ENCODE data around the gene FGGY. TPM values are rescaled to one million over a fixed set of nuclear protein-coding genes. Genes with fewer than 3 reads are reported as not detected.

Gene FGGY
- total RNA-seq, 1 experiment from 2014 or later = 6.4 TPM

GRCh38 chr1:59322814-59323213 lies 25.9 kb downstream of the FGGY start:
- Mint-ChIP-seq H3K4me3 (ENCODE audit: unreplicated experiment) (no peak overlapping the region), H3K9me3 (ENCODE audit: unreplicated experiment) (peaks cover 8% of the 10 kb centered on the region), H3K27ac (ENCODE audit: unreplicated experiment) (no peak overlapping the region), H3K4me1 (ENCODE audit: low read depth, unreplicated experiment) (no peaks in the 10 kb centered on the region), H3K36me3 (ENCODE audit: insufficient read depth, unreplicated experiment) (peaks cover 4% of the 10 kb centered on the region), H3K27me3 (ENCODE audit: insufficient read depth, unreplicated experiment) (no peaks in the 10 kb centered on the region)
- CTCF ChIA-PET = no interaction called here
- TF ChIP-seq, protein P1, sequence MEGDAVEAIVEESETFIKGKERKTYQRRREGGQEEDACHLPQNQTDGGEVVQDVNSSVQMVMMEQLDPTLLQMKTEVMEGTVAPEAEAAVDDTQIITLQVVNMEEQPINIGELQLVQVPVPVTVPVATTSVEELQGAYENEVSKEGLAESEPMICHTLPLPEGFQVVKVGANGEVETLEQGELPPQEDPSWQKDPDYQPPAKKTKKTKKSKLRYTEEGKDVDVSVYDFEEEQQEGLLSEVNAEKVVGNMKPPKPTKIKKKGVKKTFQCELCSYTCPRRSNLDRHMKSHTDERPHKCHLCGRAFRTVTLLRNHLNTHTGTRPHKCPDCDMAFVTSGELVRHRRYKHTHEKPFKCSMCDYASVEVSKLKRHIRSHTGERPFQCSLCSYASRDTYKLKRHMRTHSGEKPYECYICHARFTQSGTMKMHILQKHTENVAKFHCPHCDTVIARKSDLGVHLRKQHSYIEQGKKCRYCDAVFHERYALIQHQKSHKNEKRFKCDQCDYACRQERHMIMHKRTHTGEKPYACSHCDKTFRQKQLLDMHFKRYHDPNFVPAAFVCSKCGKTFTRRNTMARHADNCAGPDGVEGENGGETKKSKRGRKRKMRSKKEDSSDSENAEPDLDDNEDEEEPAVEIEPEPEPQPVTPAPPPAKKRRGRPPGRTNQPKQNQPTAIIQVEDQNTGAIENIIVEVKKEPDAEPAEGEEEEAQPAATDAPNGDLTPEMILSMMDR (IDR thresholded peaks at IDR 0.05; ENCODE audit: insufficient read depth in 1 of 2, low read depth in 1 of 2, low read length in 1 of 2, severe bottlenecking in 1 of 2, unreplicated experiment in 1 of 2) = no peak
- POLR2A ChIA-PET = no interaction called here
- DNase-seq = no peak
- Histone ChIP-seq H3K4me1 (no peaks in the 10 kb centered on the region), H3K27me3 (replicated peaks; ENCODE audit: control insufficient read depth, insufficient read depth, low read length) (no peaks in the 10 kb centered on the region), H3K9me3 (no peaks in the 10 kb centered on the region), H3K36me3 (ENCODE audit: control insufficient read depth, insufficient read depth, low read length) (no peaks in the 10 kb centered on the region), H3K4me3 (ENCODE audit: low read depth, low read length) (no peak overlapping the region)
- no TSS peak for BruUV-seq (replicated peaks)
- intact Hi-C loops (cut with micrococcal nuclease; ENCODE audit: unreplicated experiment) = no loop called here

GRCh38 chr1:59323879-59324278 lies 27.0 kb downstream of the FGGY start:
- Histone ChIP-seq H3K36me3 (ENCODE audit: control insufficient read depth, insufficient read depth, low read length) (no peaks in the 10 kb centered on the region), H3K27me3 (replicated peaks; ENCODE audit: control insufficient read depth, insufficient read depth, low read length) (no peaks in the 10 kb centered on the region), H3K9me3 (no peaks in the 10 kb centered on the region), H3K4me1 (no peaks in the 10 kb centered on the region), H3K4me3 (ENCODE audit: low read depth, low read length) (no peak overlapping the region)
- BruUV-seq (replicated peaks) = no TSS peak
- no peaks in the 10 kb centered on the region for H3K27me3 Mint-ChIP-seq (ENCODE audit: insufficient read depth, unreplicated experiment)
- H3K4me1 Mint-ChIP-seq (ENCODE audit: low read depth, unreplicated experiment) = no peaks in the 10 kb centered on the region
- peaks cover 8% of the 10 kb centered on the region for H3K9me3 Mint-ChIP-seq (ENCODE audit: unreplicated experiment)
- TF ChIP-seq, protein P1 (IDR thresholded peaks at IDR 0.05; ENCODE audit: insufficient read depth in 1 of 2, low read depth in 1 of 2, low read length in 1 of 2, severe bottlenecking in 1 of 2, unreplicated experiment in 1 of 2) = no peak
- ChIA-PET CTCF (no interaction called here), POLR2A (no interaction called here)
- DNase-seq = no peak
- no peak overlapping the region for H3K4me3 Mint-ChIP-seq (ENCODE audit: unreplicated experiment)
- H3K36me3 Mint-ChIP-seq (ENCODE audit: insufficient read depth, unreplicated experiment) = peaks cover 4% of the 10 kb centered on the region
- no peak overlapping the region for H3K27ac Mint-ChIP-seq (ENCODE audit: unreplicated experiment)
- intact Hi-C loops (cut with micrococcal nuclease; ENCODE audit: unreplicated experiment) = no loop called here

DNA sequence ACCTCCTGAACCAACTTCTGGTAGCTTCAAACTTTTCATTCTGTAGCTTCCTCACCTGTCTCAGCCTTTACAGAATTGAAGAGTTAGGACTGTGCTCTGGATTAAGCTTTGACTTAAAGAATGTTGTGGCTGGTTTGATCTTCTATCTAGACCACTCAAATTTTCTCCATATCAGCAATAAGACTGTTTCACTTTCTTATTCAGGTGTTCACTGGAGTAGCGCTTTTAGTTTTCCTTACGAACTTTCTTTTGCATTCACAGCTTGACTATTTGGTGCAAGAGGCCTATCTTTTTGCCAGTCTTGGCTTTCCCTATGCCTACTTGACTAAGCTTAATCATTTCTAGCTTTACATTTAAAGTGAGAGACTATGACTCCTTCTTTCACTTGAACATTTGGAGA lies 31.5 kb downstream of the FGGY start:
- POLR2A ChIA-PET = no interaction called here
- no TSS peak for BruUV-seq (replicated peaks)

More for the DNA sequence above, 31.5 kb downstream of the FGGY start:
- H3K36me3 Mint-ChIP-seq (ENCODE audit: insufficient read depth, unreplicated experiment) = no peaks in the 10 kb centered on the region
- H3K9me3 Mint-ChIP-seq (ENCODE audit: unreplicated experiment) = peaks cover 8% of the 10 kb centered on the region
- DNase-seq = no peak
- Histone ChIP-seq H3K4me3 (ENCODE audit: low read depth, low read length) (no peak overlapping the region), H3K27me3 (replicated peaks; ENCODE audit: control insufficient read depth, insufficient read depth, low read length) (no peaks in the 10 kb centered on the region), H3K4me1 (no peaks in the 10 kb centered on the region), H3K9me3 (no peaks in the 10 kb centered on the region), H3K36me3 (ENCODE audit: control insufficient read depth, insufficient read depth, low read length) (no peaks in the 10 kb centered on the region)
- no peaks in the 10 kb centered on the region for H3K4me1 Mint-ChIP-seq (ENCODE audit: low read depth, unreplicated experiment)
- intact Hi-C loops (cut with micrococcal nuclease; ENCODE audit: unreplicated experiment) = no loop called here
- TF ChIP-seq, protein P1 (IDR thresholded peaks at IDR 0.05; ENCODE audit: insufficient read depth in 1 of 2, low read depth in 1 of 2, low read length in 1 of 2, severe bottlenecking in 1 of 2, unreplicated experiment in 1 of 2) = no peak
- no peak overlapping the region for H3K4me3 Mint-ChIP-seq (ENCODE audit: unreplicated experiment)
- H3K27ac Mint-ChIP-seq (ENCODE audit: unreplicated experiment) = no peak overlapping the region
- no peaks in the 10 kb centered on the region for H3K27me3 Mint-ChIP-seq (ENCODE audit: insufficient read depth, unreplicated experiment)
- CTCF ChIA-PET = no interaction called here

Data from Caco-2 (cell line).